Limb (tissue), 2 donors: ENCODE data around the gene PPP1R9A.

ENCODE experiments used
- DNase-seq, 2 donors: peaks; one replicate each; pipeline ENCODE4 v3.0.0-alpha.2; 2016; ENCODE audit errors: extremely low spot score in 2 of 2

PPP1R9A gene

DNA sequence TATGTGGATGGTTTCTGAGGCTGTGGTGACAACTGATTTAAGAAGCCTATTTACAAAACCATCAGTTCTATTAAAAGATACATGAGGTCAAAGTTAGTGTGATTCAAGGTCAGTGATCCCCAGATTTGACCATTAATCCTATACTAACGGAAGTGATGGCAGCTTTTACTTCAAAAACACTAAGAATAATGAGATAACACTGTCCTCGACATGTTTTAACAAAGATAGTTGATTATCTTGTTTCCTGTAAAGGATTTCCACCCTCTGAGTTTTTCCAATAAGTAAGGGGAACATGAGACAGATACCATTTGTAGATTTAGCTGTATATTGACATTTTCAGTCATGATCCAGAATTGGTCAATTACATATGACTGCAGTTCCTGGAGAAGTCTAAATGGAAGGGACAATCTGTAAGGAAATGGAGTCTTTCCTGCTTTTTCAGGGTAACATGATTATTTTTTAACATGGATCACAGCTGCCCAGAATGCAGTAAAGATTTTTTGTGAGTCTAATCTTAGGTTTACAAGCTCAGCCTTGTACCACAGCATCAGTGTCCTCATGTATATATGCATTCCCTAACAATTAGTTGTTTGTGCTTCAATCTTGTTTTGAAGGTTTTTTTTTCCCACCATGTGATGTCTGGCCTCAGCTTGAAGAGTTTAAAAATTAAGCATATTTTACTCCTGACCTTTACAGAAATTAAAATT lies 188.0 kb downstream of the PPP1R9A start:
- DNase-seq: no peak

DNA sequence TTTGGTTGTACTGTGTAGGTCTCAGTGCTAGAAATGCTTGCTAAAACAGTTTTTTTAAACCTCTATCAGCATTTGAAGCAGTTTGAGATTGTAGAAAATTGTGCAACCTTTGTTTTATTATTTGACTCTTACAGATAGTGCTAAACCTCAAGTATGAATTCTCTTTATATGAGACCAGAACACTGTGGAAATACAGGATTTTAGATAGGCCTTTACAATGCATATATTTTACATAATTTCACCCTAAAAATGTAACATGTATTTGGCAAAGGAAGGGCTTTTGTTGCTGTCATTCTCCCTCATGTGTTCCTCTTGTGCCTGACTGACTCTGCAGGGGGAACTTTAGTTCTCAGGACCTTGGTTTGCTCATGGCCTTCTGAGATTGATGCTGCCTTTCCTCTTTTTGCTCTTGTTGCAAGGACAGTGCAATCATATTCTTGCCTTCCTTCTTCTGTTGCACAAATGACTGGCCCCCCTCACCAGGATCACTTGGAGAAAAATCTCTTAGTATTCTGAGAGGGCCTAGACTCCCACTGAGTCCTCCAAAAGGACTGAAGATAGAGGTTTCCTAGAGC lies 188.7 kb downstream of the PPP1R9A start:
- no peak for DNase-seq

DNA sequence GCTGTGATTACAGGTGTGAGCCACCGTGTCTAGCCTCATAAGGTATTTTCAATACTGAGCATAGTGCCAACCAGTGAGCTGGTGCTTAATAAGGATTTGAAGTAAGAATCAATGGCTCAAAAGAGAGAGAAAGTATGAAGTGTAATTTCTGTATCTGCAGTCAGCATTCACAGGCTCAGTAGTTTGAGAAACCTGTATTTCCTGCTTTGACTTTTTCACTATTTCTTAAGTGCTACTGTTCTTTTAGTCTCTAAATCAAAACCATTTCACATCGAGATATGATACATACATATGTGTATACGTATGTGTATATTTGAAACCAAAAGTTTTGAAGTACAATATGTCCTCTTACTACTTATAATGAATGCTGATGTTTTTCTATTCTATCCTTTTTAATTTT lies 189.9 kb downstream of the PPP1R9A start:
- DNase-seq: no peak

DNA sequence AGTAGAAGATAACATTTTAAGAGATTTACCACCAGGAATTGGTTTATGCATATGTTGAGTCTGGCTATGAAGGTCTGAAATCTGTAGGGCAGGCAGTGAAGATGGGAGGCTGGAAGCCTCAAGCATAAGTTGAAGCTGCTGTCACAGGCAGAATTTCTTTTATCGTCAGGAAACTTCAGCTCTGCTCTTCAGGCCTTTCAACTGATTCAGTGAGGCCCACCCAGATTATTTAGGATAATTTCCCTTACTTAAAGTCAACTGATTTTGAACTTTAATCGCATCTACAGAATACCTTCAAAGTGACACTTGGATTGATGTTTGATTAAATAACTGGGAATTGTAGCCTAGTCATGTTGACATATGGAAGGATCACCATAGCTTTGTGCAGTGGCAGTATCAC lies 190.5 kb downstream of the PPP1R9A start:
- DNase-seq: no peak

DNA sequence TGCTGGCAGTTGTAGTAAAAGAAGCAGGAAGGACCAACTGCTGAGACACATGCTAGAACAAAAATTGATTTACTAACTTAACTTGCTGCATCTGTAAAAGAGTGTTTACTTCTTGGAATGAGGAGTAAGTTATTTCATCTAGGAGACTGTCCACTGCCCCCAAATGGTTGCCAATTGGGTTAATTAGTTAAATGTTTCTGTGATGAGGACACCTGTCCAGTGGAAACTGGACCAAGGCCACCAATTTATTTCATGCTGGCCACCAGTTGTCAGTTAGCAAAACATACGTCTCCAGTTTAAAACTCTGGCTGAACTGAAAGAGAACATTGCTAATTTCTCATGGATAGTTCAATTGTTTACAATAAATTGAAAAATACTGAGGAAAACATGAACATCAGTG lies 191.7 kb downstream of the PPP1R9A start:
- no peak for DNase-seq

DNA sequence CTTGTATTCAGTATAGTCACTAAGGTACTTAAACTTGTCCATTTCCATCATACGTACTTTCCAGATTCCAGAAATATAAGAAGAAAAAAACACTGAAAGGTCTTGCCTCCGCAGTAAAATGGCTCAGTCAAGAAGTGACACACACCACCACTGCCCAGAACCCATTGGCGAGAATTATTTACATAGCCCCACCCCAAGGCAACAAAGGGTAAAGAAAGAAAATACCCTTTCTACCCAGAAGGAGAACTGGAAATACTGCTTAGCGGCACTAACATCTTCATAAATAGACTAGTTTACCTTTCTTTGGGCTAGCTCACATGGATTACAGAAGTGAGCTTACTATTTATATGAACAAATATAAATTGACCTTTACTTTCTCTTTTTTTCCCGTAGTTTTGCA lies 194.0 kb downstream of the PPP1R9A start:
- DNase-seq: no peak

DNA sequence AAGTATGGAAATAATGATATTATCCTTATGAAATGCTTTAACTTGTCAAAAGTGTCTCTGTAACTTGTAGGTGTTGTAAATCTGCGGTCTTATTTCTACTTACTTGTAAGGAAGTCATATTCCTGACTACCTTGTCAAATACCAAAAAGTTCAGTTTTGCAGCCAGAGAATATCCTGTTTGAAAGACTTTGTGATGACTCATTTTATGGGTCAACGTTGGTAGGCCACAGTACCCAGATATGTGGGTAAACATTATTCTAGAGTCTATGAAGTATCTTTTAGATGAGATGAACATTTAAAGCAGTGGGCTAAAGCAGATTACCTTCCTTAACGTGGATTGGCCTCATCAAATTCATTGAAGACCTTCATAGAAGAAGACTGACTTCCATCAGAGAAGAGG lies 195.3 kb downstream of the PPP1R9A start:
- DNase-seq: no peak

DNA sequence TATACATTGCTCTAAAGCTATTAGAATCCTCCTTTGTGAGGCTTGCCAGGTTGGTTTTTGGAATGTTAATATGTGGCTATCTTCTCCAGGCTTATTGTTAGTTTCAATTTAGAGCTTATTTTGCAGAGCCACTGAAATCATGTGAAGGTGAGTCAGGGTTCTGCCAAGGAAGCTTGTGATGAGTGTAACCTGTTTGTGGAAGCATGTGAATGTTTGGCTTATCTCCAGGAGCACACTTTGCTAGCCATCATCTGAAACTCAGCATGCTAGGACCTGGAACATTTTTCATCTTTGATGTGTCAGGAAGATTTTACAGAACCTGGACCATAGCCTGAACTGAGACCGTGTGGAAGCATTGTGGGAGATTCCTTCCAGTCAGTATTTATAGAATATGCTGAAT lies 197.3 kb downstream of the PPP1R9A start:
- no peak for DNase-seq

DNA sequence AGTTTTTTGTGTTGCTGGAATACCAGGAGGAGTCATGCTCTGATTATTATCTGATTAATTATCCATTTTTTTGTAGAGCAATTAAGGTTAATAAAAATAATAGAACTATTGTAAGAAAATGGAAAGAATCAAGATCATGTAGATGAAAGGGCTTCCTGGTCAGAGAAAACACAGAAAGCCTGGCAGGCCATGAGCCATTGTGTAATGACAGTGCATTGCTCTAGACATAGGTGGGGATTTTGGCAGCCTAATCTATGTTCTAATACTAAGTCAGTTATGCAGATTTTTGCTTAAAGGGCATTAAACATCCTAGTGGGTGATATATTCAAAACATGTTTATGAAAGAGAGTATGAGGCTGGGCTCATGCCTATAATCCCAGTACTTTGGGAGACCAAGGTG lies 198.2 kb downstream of the PPP1R9A start:
- no peak for DNase-seq

DNA sequence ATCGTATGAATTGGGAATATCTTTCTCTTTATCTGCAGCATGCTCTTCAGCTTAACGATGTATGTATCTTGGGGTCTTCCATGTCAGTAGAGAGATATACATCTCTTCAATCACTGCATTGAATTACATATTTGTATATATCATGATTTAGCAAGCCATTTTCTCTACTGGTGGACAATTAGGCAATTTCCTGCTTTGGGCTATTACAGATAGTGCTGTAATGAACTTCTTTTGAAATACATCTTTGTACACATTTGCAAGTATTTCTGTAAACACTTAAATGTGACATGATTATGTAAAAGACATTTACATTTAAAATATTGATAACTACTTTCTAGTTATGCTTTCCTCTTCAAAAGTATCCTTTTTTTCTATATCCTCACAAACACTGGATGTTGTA lies 199.0 kb downstream of the PPP1R9A start:
- DNase-seq: no peak

DNA sequence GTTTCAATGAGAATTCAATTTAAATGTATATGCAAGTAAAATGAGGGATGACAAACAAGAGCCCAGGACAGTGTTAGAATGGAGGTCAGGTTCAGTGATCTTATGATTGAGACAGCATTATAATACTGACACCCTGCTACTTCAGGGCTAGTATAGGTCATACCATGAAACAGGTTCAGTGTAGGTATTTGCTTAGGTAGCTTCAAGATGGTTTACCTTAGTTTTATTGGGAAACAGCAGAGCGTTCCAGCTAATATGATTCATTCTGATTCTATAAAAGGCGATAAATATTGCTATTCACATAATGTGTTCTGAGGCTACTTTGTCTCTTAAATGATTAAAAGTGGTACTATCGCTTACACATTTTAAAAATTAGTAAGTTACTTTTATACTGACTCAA lies 203.3 kb downstream of the PPP1R9A start:
- no peak for DNase-seq

DNA sequence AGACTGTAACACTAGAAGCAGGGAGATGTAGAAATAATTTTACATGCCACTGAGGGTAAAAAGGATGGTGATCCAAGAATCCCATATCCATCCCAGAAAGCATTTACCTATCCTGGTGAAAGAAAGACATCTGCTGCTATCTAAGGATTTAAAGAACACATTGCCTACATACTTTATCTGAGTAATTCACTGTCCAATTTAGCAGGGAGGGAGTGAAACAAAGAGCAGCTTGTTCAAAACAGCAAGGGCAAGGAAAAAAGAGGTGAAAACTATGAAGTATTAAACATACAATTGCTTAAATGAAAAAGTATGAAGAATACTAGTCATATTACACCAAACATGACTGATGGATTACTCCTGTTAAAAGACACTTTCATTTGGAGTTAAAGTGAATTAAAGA lies 206.2 kb downstream of the PPP1R9A start:
- DNase-seq: no peak

DNA sequence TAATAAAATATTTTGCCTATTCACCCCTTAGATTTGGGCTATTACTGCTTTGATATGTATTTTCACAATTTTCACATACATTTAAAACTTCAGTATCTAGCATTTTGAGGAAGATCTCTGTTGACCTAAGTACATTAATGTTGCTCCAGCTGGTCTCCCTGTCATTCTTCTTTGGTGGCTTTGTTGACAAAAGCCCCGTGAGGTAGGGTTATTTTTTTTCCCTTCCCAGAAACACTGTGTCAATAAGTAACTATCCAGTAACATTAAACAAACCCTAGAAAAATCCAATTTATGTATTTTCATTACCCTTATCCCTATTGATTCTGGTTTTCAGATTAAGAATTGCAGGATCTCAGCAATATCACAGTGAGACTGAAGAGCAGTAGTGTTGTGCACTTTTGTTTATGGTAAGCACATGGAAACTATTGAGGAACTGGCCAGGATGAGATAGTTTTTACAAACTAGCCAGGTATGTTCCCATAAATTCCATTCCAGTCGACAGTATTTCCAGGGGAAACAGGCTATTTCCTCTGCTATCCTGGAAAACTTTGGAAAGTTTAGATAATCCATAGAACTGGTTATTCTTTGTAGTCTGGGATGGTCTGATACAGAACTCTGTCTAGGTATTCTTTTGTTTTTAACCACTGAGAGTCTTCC lies 218.8 kb downstream of the PPP1R9A start:
- peak in 1 of 2 donors; percentile 6 for DNase-seq

DNA sequence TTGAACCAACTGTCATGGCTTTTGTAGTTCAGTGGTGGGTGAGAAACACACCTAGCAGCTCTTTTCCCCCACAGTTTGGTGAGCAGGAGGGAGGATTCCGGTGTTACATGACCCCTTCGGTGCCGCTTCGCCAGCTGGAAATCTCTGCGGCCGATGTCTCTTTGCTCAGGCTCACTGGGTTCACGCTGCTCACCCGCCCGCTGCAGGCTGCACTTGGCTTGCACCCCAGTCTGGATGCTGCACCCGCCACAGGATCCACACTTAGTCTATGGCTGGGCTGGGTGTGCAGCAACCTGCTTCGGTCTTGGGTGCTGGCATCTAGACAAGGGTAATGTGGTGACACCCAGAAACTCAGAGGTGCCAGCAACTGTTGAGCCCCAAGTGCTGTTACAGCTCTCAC lies 225.1 kb downstream of the PPP1R9A start:
- no peak for DNase-seq

DNA sequence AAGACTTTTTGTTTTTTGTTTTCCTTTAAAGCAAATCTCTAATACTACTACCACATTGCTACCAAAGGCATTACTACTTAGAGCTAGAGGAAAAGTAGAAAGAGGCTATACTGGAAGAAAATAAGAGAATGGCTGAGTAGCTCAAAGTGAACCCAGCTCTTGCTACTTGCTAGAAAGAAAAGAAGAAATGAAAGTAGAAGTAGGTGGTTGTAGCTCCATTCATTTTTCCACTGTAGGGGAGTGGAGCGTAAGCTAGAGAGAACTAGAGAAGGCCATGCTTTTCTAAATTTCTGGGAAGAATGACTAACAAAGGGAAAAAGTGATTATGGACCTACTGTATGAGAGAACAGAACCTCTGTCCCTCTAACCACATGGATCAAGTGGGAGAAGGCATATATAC lies 232.5 kb downstream of the PPP1R9A start:
- no peak for DNase-seq

DNA sequence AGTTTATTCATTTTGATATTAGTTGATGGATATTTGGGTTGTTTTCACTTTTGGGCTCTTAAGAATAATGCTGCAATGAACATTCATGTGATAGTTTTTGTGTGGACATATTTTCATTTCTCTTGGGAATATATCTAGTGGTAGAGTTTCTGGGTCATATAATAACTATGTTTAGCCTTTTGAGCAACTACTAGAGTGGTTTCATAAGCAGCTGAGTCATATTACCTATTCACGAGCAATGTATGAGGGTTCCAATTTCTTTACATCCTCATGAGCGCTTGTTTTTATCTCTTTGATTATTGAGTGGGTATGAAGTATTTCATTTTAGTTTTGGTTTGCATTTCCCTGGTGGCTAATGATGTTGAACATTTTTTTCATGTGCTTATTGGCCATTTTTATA lies 234.4 kb downstream of the PPP1R9A start:
- DNase-seq: no peak

DNA sequence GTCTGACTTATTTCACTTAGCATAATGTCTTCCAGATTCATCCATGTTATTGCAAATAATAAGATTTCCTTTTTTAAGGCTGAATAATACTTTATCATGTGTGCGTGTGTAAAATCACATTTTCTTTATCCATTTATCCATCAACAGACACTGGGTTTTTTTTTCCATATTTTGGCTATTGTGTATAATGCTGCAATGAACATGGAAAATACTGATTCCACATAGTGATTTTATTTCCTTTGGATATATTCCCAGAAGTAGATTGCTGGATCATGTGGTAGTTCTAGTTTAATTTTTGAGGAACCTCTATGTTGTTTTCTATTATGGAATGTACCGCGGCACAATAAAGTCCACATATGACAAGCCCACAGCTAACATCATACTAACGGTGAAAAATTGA lies 236.9 kb downstream of the PPP1R9A start:
- DNase-seq: no peak

DNA sequence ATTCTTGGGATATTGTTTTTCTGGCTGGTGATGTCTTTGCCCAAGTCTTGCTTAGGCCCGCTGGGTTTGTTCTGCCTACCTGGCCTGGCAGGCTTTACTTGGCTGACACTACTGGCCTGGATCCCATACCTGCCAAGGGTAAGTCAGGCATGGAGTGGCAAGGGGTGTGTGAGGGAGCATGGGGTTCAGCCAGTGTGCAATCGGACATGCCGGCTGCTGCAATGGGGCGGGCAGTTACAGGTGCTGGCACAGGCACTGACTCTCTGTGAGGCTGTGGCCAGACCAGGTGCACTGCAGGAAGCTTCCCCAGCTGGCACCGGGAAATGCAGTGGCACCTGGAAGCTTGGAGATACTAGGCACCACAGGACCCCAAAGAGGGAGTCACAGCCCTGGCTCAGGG lies 248.6 kb downstream of the PPP1R9A start:
- DNase-seq: no peak

DNA sequence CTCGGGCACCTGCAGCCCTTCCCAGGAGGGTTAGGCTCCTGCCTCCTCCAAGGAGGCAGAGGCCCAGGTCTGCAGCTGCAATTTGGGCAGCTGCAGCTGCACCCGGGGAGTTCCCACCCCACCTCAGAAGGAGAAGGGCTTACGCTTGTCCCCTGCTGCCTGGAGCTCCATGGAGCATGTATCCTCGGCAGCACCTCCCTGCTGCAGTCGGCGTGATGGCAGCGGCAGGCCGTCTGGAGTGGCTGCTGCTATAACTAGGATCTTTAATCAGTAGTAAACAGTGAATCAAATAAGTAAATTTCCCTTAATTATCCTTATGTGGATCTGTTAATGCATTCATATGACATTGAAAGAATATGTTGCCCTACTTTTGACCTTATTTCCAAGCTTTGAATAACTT lies 250.0 kb downstream of the PPP1R9A start:
- DNase-seq: no peak

DNA sequence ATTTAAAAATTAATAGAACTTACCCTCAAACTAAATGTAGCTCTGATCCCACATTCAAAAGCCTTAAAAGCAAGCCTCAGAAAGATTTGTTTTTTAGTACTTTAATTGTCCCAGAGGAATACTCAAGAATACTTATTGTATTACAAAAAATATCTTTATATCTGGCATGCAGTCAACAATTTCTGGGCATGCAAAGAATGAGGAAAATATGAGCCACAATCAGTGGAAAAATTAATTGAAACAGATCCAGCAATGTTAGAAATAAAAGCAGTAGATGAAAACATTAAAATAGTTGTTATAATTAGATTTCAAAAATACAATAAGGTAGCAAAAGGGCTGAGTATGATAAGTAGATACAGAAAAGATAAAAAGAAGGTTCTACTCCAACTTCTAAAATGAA lies 262.3 kb downstream of the PPP1R9A start:
- DNase-seq: peak in 1 of 2 donors; percentile 26

DNA sequence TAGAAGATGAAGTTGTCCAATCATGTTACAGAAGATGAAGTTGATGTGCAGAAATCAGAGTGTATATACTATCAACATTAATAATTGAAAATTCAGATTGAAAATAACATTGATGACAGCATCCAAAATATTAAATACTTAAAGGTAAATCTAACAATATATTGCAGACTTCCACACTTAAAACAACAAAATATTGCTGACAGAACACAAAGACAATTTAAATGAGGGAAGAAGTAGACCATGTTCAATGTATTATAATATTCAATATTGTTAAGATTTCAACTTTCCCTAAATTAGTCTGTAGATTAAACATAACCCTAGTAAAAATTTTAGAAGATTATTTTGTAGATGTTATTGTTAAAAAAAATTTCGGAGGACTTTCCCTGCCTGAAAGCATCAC lies 265.0 kb downstream of the PPP1R9A start:
- no peak for DNase-seq

DNA sequence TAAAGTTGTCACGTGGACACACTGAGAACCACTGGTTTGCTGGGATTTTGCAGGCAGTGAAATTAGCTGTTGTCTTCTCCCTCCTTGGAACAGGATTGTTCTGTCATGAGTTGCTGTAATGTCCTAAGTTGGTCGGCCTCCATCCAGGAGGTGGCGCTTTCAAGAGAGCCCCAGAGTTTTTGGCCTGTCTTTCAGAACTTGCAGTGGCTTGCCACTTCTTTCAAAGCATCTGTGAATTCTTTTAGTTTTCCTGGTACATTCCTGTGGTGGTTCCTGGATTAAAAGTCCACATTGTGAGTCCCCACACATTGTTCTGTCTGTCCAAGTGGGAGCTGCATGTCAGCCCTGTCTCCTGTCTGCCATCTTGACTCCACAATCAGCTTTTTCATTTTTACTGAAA lies 283.1 kb downstream of the PPP1R9A start:
- DNase-seq: no peak

DNA sequence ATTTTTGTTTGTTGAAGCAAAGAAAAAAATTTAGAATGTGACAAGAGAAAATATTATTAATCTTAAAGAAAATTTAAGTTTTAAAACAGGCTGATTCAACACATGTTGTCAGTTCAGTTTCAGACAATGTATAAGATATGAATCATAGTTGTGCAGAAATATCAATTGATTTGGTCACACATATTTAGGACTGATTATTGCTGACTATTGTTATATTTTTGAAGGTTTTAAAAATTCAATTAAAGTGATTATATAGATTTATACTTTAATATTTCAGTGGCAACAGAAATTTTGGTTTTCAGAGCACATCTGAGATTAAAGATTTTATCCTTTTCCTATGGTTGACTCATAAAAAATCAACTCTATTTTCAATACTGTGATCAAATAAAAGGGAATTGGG lies 284.4 kb downstream of the PPP1R9A start:
- DNase-seq: no peak
